Kidney epithelial cell (primary cell): ENCODE measurements around the gene ARHGAP22. TPM values are rescaled to one million over a fixed set of nuclear protein-coding genes. Genes with fewer than 3 reads are reported as not detected.

ENCODE experiments used
- DNase-seq: peaks from one replicate; pipeline ENCODE4 v3.0.0-alpha.2; 2010; ENCODE audit warnings: low read depth
- H3K27me3 ChIP-seq: 2 replicates; pipeline ENCODE4 v1.6.0; 2011; ENCODE audit warnings: low read length; ENCODE audit not compliant: control insufficient read depth, insufficient read depth
- H3K36me3 ChIP-seq: 2 replicates; pipeline ENCODE4 v1.5.1; 2011; ENCODE audit warnings: low read length; ENCODE audit not compliant: control insufficient read depth, insufficient read depth
- H3K4me3 ChIP-seq: 2 replicates; pipeline ENCODE4 v1.5.1; 2011; ENCODE audit warnings: low read depth, mild to moderate bottlenecking, control low read depth, low read length
- total RNA-seq: library from RNA; depleted of rRNA; stranded (reverse); fragments of >200 nt; gene quantifications from 2 replicates; pipeline ENCODE4 v1.2.3, GENCODE V29; 2015
- TF ChIP-seq, protein P1 (sequence below): IDR thresholded peaks from 2 replicates; pipeline ENCODE4 v1.5.1; 2011; ENCODE audit warnings: mild to moderate bottlenecking, moderate library complexity, low read length, control low read depth, inconsistent platforms; ENCODE audit not compliant: insufficient read depth, poor library complexity, severe bottlenecking

ARHGAP22 gene
- total RNA-seq, 1 donor from 2014 or later, result 7.0 TPM

DNA sequence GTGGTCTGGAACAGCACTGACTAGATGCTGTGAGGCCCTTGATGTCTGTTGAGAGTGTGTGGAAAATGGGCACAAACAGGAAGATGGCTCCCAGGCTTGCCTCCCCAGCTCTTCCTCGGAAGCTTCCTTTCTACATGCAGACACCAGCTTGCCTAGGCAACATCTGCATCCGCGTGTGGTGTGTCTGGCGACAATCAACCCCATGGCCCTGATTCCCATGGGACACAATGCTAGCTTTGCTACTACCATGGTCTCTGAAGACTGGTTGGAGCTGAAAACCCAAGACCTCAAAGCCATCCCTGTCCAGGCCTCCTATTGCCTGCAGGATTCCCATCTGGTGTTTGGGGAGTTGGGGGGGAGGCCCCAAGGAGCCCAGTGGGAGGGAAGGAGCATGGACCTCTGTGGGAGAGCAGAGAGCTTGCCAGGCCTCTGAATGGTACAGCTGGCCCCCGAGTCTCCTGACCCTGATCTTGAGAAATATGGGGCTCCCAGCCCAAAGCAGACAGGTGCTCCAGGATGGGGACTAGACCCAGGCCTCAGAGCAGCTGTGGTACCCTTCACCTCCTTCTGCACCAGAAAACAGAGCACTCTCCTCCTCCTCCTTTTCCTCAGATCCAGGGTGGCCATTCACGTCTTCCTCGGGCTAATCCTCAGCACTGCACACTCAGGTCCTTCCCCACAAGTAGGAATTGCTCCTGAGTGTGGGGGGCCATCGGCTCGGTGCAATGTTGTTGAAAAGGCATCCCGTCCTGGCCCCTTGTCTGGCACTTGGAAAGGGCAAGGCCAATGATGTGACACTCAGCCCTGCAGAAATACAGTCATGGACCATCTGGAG, 57.6 kb downstream of the ARHGAP22 start:
- no peak for DNase-seq
- H3K27me3 ChIP-seq, result no peaks in the 10 kb centered on the region
- TF ChIP-seq, protein P1, sequence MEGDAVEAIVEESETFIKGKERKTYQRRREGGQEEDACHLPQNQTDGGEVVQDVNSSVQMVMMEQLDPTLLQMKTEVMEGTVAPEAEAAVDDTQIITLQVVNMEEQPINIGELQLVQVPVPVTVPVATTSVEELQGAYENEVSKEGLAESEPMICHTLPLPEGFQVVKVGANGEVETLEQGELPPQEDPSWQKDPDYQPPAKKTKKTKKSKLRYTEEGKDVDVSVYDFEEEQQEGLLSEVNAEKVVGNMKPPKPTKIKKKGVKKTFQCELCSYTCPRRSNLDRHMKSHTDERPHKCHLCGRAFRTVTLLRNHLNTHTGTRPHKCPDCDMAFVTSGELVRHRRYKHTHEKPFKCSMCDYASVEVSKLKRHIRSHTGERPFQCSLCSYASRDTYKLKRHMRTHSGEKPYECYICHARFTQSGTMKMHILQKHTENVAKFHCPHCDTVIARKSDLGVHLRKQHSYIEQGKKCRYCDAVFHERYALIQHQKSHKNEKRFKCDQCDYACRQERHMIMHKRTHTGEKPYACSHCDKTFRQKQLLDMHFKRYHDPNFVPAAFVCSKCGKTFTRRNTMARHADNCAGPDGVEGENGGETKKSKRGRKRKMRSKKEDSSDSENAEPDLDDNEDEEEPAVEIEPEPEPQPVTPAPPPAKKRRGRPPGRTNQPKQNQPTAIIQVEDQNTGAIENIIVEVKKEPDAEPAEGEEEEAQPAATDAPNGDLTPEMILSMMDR, result no peak
- peaks cover 1% of the 10 kb centered on the region for H3K36me3 ChIP-seq
- H3K4me3 ChIP-seq, result no peak overlapping the region

DNA sequence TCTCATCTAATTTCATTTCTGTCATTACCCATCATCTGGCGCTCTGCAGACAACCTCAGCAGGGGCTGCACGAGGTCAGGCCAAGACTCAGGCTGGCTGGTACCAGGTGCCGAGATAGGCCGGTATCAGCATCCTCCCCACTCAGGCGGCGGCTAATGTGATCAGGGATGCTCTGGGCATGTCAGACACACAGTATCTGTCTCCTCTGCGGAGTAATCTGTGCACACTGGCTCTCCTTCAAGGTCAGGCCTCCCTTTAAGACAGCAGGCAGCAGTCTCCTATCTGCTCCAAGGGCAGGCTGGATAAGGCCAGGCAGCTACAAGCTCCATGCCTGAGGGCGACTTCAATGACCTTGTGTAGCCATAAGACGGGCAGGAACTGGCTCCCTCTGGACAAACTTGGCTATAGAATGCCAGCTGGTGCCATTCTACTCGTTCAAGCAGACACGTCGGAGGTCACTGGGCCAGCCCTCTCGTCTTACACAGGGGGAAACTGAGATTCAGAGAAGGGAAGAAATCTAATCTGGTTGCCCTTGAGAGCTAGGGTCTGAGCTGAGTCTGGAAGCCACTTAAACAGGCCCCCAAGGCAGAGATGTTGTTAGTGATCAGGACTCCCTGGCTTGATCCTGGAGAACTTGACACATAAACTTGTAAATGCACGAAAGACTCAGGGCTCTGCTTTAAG, 59.3 kb downstream of the ARHGAP22 start:
- no peak overlapping the region for H3K4me3 ChIP-seq
- TF ChIP-seq, protein P1, result no peak
- H3K36me3 ChIP-seq, result peaks cover 1% of the 10 kb centered on the region

DNA sequence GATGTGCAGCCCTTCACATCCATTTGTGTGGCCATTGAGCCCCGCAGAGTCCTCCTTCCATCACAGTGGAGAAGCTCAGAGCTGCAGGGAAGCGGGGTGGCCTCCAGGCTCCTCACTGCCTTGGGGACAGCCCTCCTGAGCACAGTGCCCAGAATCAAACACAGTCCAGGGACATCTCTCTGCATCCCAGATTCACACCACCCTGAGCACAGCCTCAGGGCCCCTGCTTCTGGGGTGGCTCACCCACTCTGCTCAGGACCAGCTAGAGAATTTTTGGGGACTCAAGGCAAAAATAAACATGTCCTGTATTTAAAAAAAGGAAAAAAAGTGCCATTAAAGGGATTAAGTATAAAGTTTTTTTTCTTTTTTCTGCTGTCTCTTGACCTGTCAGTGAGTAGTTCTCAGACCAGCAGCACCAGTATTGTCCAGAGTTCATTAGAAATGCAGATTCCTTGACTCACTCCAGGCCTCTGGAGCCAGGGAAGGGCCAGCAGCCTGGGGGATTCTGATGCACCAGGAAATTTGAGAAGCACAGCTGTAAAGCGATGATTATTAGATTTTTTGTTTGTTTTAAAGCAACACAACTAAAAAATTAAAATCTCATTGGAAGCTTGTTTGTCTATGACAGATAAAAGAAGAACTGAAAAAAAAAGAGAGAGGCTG, 61.6 kb downstream of the ARHGAP22 start:
- no peak overlapping the region for H3K4me3 ChIP-seq
- H3K36me3 ChIP-seq, result peaks cover 1% of the 10 kb centered on the region
- DNase-seq, result no peak
- H3K27me3 ChIP-seq, result no peaks in the 10 kb centered on the region
- TF ChIP-seq, protein P1, result no peak

More for the DNA sequence above, 59.3 kb downstream of the ARHGAP22 start:
- DNase-seq, result no peak
- H3K27me3 ChIP-seq, result no peaks in the 10 kb centered on the region

DNA sequence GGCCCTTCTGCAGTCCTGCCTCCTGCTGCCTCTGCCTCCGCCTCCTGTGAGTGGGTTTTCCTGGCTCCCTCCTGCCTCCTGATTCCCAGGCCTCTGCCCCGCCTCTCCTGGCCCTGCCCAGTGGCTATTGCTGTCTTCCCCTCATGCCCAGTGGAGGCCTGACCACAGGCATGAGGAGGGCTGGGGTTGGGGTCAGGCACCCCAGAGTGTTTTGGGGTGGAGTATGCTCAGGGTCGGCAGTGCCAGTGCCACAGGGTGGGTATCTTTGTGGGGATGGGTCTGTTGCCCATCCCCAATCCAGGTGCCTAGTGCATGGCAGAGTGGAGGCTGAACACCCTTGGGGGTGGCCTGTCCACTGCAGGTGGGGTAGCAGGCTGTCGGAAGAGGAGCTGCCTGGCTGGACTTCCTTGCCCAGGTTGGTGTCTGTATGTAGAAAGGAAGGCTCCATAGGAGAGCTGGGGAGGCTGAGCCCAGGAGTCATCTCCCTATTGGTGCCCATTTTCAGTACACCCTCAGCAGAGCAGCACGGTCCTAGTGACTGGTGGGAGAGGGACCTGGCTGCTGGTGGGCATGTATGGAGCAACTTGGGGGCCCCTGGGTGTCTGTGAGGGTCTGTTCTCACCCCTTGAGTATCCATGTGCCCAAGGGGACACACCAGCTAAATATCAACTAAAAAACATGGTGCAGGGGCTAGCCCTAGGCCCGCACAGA, 62.2 kb downstream of the ARHGAP22 start:
- Histone ChIP-seq H3K4me3 (no peak overlapping the region), H3K27me3 (no peaks in the 10 kb centered on the region), H3K36me3 (peaks cover 1% of the 10 kb centered on the region)
- no peak for DNase-seq
- TF ChIP-seq, protein P1, result no peak

DNA sequence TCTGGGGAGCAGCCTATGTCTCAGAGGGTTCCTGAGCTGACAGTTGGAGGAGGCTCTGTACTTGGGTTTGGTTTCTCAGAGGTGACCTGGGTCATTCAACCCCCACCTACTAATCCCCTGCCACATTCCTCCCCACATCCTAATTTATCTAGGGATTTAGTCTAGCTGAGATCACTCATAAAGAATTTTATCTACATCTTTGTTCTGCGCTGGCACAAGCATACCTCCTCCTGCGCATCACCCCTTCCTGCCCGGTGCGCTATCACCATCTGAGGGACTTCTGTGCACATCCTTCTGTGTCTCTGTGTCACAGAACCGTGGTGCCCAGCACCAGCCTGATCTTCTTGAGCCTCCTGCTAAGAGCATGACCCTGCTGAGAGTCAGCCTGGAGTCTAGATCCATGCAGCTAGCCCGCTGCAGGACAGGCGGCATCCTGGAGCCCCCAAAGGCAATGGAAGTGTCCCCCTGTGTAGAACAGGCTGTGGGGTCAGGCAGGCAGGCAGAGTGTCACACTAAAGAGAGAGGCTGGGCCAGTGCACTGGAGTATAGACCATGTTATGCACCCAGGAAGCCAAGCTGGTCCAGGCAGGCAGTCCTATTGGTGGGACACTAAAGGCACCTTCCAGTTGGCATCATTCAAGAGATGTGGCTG, 63.6 kb downstream of the ARHGAP22 start:
- no peaks in the 10 kb centered on the region for H3K27me3 ChIP-seq

More for the DNA sequence above, 63.6 kb downstream of the ARHGAP22 start:
- TF ChIP-seq, protein P1, result no peak
- no peak for DNase-seq
- Histone ChIP-seq H3K36me3 (no peaks in the 10 kb centered on the region), H3K4me3 (no peak overlapping the region)
